Epithelial cell of esophagus (primary cell): ENCODE data around the gene TRIM46.
"Not testable (repeated sequence)": the region's sequence is repeated elsewhere in the genome, so short reads cannot be mapped to it uniquely, and the experiment has no call there.

Source experiments
- DNase-seq: peaks from one replicate; pipeline ENCODE4 v3.0.0; 2010; ENCODE audit warnings: low read depth
- H3K4me3 ChIP-seq: 2 replicates; pipeline ENCODE4 v1.5.1; 2011; ENCODE audit warnings: mild to moderate bottlenecking, low read length, control low read depth
- TF ChIP-seq, protein P1 (sequence below): IDR thresholded peaks from 2 replicates; pipeline ENCODE4 v1.5.1; 2011; ENCODE audit warnings: low read depth, mild to moderate bottlenecking, low read length, control low read depth, inconsistent platforms; ENCODE audit not compliant: insufficient read depth; ENCODE audit errors: missing control alignments

TRIM46 gene

DNA sequence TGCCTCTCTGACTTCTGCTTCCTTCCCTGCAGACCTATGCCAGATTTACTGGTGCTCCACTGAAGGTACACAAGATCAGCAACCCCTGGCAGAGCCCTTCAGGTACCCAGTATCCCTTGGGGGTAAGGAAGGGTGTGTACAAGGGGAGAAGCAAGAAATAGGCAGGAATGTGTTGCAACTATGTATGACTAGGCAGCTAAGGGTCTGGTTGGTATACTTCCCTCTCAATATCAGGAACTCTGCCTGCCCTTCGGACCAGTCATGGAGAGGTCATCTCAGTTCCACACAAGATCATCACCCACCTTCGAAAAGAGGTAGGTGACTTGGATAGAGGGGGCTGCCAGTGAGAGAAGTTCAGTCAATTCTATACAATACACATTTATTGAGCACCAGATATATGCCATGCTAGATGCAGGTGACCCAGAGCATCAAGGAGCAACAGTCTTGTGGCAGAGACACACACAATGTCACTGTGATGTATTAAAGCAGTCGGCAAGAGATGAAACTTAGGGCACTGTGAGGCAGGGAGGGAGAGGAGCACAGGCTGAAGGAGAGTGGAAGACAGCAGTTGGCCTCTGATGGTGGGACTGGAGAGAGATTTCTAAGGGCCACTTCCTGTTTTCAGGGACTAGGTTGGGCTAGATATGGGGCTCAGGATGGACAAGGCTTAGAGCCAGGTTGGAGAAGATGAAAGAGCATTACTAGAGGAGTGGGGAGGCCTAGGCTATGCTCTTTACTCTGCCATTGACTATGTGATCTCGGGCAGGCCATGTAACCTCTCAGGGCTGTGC lies 36.9 kb downstream of the TRIM46 start:
- TF ChIP-seq, protein P1, sequence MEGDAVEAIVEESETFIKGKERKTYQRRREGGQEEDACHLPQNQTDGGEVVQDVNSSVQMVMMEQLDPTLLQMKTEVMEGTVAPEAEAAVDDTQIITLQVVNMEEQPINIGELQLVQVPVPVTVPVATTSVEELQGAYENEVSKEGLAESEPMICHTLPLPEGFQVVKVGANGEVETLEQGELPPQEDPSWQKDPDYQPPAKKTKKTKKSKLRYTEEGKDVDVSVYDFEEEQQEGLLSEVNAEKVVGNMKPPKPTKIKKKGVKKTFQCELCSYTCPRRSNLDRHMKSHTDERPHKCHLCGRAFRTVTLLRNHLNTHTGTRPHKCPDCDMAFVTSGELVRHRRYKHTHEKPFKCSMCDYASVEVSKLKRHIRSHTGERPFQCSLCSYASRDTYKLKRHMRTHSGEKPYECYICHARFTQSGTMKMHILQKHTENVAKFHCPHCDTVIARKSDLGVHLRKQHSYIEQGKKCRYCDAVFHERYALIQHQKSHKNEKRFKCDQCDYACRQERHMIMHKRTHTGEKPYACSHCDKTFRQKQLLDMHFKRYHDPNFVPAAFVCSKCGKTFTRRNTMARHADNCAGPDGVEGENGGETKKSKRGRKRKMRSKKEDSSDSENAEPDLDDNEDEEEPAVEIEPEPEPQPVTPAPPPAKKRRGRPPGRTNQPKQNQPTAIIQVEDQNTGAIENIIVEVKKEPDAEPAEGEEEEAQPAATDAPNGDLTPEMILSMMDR: no peak
- no peak for DNase-seq
- no peak overlapping the region for H3K4me3 ChIP-seq

DNA sequence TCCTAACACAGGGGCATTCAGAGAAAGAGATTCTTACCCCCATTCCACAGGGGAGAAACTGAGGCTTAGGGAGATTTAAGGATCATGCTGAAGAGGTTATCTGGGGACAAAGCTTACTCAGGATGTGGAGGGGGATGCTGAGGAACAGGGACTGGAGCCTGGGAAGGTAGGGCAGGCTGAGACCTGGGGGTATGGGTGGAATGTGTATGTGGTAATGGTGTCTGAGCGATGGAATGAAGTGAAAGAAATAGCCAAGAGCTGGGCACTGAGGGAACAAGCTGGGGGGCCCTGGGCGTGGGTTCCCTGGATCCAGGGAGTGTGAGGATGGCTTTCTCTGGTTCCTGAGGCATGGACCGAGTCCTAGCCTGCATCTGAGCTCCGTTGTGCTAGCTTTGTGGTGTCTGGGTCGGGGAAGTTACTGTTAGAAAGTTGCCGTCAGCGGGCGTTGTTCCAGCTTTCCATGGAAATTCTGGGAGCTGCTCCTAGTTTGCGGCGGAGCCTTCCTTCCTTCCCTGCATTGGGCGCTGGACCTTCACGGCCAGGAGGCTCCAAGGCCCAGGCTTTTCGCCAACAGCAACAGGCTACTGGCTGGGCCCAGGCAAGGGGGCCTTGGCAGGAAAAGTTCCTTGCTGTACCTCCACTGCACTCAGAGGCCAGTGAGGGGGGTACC lies 37.9 kb downstream of the TRIM46 start:
- not testable (repeated sequence) for DNase-seq, H3K4me3 ChIP-seq

DNA sequence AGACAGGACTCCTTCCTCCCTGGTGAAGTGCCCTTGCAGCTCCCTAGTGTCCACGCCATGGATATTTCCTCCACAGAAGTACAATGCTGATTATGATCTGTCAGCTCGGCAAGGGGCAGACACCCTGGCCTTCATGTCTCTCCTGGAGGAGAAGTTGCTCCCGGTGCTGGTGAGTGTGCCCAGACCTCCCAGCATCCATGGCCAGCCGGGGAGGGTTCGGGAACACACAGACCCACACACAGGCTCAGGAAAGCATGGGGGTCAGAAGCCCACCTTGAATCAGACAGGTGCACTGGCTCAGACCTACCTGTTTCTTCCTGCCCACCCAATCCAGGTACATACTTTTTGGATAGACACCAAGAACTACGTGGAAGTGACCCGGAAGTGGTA lies 38.4 kb downstream of the TRIM46 start:
- not testable (repeated sequence) for H3K4me3 ChIP-seq, DNase-seq

DNA sequence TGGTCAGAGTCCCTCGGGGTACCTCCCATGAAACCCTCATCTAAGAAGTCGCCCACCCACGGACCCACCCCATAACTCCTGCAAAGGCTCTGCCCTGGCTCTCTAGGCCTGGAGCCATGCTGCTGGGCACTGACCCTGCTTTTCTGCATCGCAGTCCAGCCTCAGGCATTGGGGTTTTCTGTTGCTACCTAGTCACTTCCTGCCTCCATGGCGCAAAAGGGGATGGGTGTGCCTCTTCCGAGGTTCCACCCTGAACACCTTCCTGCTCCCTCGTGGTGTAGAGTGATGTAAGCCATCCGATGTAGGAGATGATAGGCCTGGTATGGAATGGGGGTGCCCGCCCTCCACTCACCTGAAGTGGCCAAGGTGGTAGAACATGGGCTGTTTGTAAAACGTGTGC lies 41.1 kb downstream of the TRIM46 start:
- not testable (repeated sequence) for H3K4me3 ChIP-seq
- peak; percentile 52 for DNase-seq

DNA sequence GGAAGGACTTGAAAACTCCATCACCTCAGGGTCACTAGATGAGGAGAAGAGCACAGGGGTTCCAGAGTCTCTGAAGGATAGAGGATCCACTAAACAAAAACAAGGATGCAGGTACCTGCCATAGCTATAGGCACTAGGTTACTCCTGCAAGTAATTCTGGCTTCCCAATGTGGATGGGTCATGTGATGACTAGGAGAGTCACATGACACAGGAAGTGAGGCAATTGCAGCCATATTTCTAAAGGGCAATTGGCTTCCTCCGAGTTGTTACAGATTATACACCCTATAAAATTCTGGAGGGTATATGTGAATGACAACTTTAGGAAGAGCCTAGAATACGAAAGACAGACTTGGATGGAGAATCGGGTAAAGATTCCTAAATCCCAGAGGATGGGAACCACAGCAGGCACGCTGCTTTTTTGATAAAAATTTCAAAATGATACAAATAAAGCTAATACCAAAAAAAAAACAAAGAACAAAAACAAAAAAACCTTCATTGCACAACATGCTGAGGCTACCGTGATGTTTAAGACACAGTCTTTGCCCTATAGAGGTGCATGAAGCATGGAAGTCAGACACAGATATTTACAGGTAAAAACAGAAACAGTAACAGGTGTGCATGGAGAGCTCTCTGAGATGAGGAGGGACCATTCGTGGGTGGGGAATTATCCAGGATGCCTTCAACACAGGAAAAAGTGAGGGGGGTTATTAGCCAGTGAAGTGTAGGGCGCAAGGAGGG lies 45.4 kb downstream of the TRIM46 start:
- no peak overlapping the region for H3K4me3 ChIP-seq
- TF ChIP-seq, protein P1: no peak
- DNase-seq: peak; percentile 64

DNA sequence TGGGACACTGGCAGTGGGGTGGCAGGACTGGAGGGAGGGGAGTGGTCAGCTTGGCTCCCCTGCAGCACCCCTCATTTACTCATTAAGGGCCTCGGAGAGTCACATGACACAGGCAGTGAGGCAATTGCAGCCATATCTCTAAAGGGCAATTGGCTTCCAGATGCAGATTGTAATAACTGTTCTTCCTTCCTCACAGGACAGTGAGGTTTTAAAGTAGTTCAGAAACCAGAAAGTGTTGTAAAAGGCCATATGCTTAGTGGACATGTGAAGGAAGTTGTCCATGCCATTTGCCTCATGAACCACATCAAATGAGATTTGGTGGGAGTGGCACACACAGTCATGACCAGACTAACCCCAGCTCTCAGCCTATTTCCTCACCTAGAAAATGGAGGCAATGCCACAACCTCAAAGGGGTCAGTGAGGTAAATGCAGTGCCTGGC lies 46.0 kb downstream of the TRIM46 start:
- TF ChIP-seq, protein P1: no peak
- DNase-seq: no peak
- H3K4me3 ChIP-seq: no peak overlapping the region

DNA sequence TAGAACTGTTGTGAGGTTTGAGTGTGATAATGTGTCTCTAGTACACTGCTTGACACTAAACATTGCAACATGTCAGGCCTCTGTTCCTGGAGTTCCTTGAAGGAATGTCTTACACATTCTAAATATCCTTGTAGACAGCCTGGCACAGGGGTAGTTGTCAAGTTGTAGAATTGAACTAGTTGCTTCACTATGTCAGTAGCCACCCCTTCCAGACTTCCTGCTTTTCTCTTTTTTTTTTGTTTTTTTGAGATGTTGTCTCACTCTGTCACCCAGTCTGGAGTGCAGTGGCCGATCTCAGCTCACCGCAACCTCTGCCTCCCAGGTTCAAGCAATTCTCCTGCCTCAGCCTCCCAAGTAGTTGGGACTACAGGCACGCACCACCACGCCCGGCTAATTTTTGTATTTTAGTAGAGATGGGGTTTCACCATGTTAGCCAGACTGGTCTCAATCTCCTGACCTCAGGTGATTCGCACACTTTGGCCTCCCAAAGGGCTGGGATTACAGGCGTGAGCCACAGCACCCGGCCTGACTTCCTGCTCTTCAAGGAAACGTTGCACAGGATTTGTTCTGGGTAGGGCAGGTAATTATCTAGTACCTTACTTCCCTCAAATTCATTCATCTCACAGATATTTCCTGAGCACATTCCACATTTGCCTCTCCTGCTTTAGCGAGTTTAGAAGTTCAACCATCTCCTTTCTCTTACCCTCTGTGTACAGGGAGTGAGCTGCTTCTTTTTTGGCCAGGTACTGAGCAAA lies 46.7 kb downstream of the TRIM46 start:
- not testable (repeated sequence) for H3K4me3 ChIP-seq
- DNase-seq: peak; percentile 39

DNA sequence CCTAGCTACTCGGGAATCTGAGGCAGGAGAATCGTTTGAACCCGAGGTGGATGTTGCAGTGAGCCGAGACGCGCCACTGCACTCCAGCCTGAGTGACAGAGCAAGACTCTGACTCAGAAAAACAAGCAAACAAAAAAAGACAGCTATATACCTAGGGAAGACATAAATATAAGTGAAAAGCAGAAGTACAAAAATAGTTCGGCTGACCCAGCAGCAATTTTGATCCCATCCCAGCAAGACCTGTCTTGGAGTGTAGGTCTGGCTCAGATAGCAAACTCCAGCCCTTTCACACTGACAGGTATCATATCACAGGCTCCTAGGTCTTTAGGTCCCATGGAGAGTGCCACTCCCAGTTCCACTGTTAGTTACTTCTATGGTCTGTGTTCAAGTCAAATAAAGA lies 49.4 kb downstream of the TRIM46 start:
- no peak overlapping the region for H3K4me3 ChIP-seq
- TF ChIP-seq, protein P1: no peak
- DNase-seq: no peak

DNA sequence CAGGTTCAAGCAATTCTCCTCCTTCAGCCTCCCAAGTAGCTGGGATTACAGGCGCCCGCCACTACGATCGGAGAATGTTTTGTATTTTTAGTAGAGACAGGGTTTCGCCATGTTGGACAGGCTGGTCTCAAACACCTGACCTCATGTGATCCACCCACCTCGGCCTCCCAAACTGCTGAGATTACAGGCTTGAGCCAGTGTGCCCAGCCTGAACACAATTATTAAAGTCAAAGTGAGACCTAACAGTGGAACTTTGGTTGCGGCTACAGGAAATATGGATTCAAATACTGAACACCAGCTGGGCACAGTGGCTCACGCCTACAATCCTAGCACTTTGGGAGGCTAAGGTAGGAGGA lies 51.7 kb downstream of the TRIM46 start:
- not testable (repeated sequence) for H3K4me3 ChIP-seq, DNase-seq
